B cell (primary cell): Measurements from ENCODE around the gene DIRAS1. TPM values are rescaled to one million over a fixed set of nuclear protein-coding genes. Genes with fewer than 3 reads are reported as not detected.
A peak's percentile ranks its signal among the peaks of the same experiment; 100 is the strongest.

Experiments
- ATAC-seq: fragments of 200-7000 bp; cut with Tn5 transposase; one replicate; pipeline ENCODE4 v1.10.0; 2021; ENCODE audit warnings: low read depth, mild to moderate bottlenecking, moderate number of reproducible peaks, moderate library complexity
- CTCF ChIA-PET: fragments of 350-600 bp; sonication (Branson Sonifier 250); formaldehyde crosslinking; loops from one replicate; lab custom pipeline; 2021; ENCODE audit warnings: antibody characterized with exemption, inconsistent platforms; lab: Charles Lee
- POLR2A ChIA-PET: fragments of 350-600 bp; sonication (Branson Sonifier 250); formaldehyde crosslinking; loops from one replicate; lab custom pipeline; 2021; ENCODE audit warnings: antibody characterized with exemption; lab: Charles Lee
- DNase-seq: peaks from one replicate; pipeline ENCODE4 v3.0.0; 2013
- H2AFZ ChIP-seq: 2 replicates; pipeline ENCODE4 v1.6.1; 2012; ENCODE audit warnings: mild to moderate bottlenecking, low read depth, low read length; ENCODE audit not compliant: insufficient read depth, poor library complexity, severe bottlenecking
- H3K27ac ChIP-seq, 2 donors: 1 replicate in 1 of 2; 2 replicates in 1 of 2; pipeline ENCODE4 v1.5.1; 2012 to 2013; ENCODE audit warnings: low read length in 2 of 2, mild to moderate bottlenecking in 2 of 2, moderate library complexity in 1 of 2
- H3K27me3 ChIP-seq, 4 experiments: fragments of 200-600 bp in 1 of 4; sonication (generic) in 1 of 4; replicated peaks in 1 of 4; 1 replicate in 2 of 4; 2 replicates in 2 of 4; pipeline versions ENCODE4 v1.6.1 to v1.7.0; 2013 to 2016; ENCODE audit warnings: low read length in 3 of 4, mild to moderate bottlenecking in 2 of 4, mixed read lengths in 1 of 4, moderate library complexity in 1 of 4; ENCODE audit not compliant: insufficient read depth in 4 of 4, control insufficient read depth in 3 of 4; ENCODE audit errors: control extremely low read depth in 1 of 4
- H3K36me3 ChIP-seq, 2 experiments: replicated peaks in 1 of 2; 1 replicate in 1 of 2; 2 replicates in 1 of 2; pipeline versions ENCODE4 v1.6.1 to v1.7.1; 2013; ENCODE audit warnings: low read length in 1 of 2; ENCODE audit not compliant: insufficient read depth in 2 of 2, control insufficient read depth in 1 of 2; ENCODE audit errors: control extremely low read depth in 1 of 2, extremely low read depth in 1 of 2
- H3K4me1 ChIP-seq, 2 donors: fragments of 200-600 bp in 1 of 2; sonication (generic) in 1 of 2; 1 replicate in 1 of 2; 2 replicates in 1 of 2; pipeline versions ENCODE4 v1.5.1 to v1.6.1; 2013 to 2017; ENCODE audit warnings: low read length in 2 of 2; ENCODE audit not compliant: control insufficient read depth in 2 of 2, insufficient read depth in 2 of 2
- H3K4me2 ChIP-seq: replicated peaks from 2 replicates; pipeline ENCODE3; 2012; ENCODE audit warnings: mild to moderate bottlenecking, low read depth, low read length; ENCODE audit not compliant: poor library complexity, severe bottlenecking
- H3K4me3 ChIP-seq, 5 experiments: fragments of 200-600 bp in 1 of 5; sonication (generic) in 1 of 5; 1 replicate in 3 of 5; 2 replicates in 2 of 5; pipeline versions ENCODE4 v1.5.1 to v1.7.0; 2011 to 2016; ENCODE audit warnings: low read length in 4 of 5, mild to moderate bottlenecking in 4 of 5, low read depth in 2 of 5, control low read depth in 1 of 5, moderate library complexity in 1 of 5; ENCODE audit not compliant: insufficient read depth in 1 of 5; ENCODE audit errors: control extremely low read depth in 1 of 5, extremely low read depth in 1 of 5
- H3K79me2 ChIP-seq: fragments of 200-600 bp; sonication (generic); one replicate; pipeline ENCODE4 v1.6.0; 2016; ENCODE audit warnings: low read length; ENCODE audit not compliant: control insufficient read depth, insufficient read depth
- H3K9ac ChIP-seq: fragments of 200-600 bp; sonication (generic); 2 replicates; pipeline ENCODE4 v1.6.1; 2017; ENCODE audit warnings: mild to moderate bottlenecking, low read length, moderate library complexity
- H3K9me3 ChIP-seq, 3 donors: one replicate each; pipeline versions ENCODE4 v1.6.1 to v1.7.1; 2013; ENCODE audit warnings: low read length in 2 of 3; ENCODE audit not compliant: control insufficient read depth in 2 of 3, insufficient read depth in 1 of 3; ENCODE audit errors: control extremely low read depth in 1 of 3
- H4K20me1 ChIP-seq: 2 replicates; pipeline ENCODE4 v1.6.0; 2012; ENCODE audit warnings: mild to moderate bottlenecking, low read length; ENCODE audit not compliant: insufficient read depth, control insufficient read depth, poor library complexity, severe bottlenecking
- H3K27ac Mint-ChIP-seq: one replicate; pipeline ENCODE4 v1.8.0; 2021; ENCODE audit warnings: mixed read lengths
- H3K27me3 Mint-ChIP-seq: one replicate; pipeline ENCODE4 v1.8.0; 2021; ENCODE audit warnings: mixed read lengths
- H3K4me1 Mint-ChIP-seq: one replicate; pipeline ENCODE4 v1.8.0; 2021; ENCODE audit warnings: mixed read lengths
- H3K4me3 Mint-ChIP-seq: one replicate; pipeline ENCODE4 v1.8.0; 2021; ENCODE audit warnings: mixed read lengths
- H3K9me3 Mint-ChIP-seq: one replicate; pipeline ENCODE4 v1.8.0; 2022; ENCODE audit warnings: mixed read lengths; ENCODE audit not compliant: insufficient read depth
- CTCF ChIP-seq: fragments of 200-600 bp; IDR thresholded peaks from one replicate; pipeline ENCODE4 v1.8.0; 2022; ENCODE audit warnings: antibody characterized with exemption, mild to moderate bottlenecking
- EZH2 ChIP-seq: IDR thresholded peaks from 2 replicates; pipeline ENCODE4 v1.6.1; 2012; ENCODE audit warnings: borderline replicate concordance, low read depth, mild to moderate bottlenecking, moderate library complexity, low read length; ENCODE audit not compliant: insufficient read depth, poor library complexity, severe bottlenecking
- WGBS: methylation state at CpG from one replicate; pipeline ENCODE4 v1.1.5; 2013; ENCODE audit warnings: missing lambda C conversion rate; ENCODE audit not compliant: insufficient coverage; 5-methylcytosine and 5-hydroxymethylcytosine counted together
- intact Hi-C: fragments of 100-400 bp; cut with micrococcal nuclease; formaldehyde crosslinking; loops from one replicate; pipeline ENCODE4 v1.10.0; 2022
- polyA plus RNA-seq: library from polyadenylated mRNA; depleted of rRNA; stranded (reverse); fragments of >200 nt; gene quantifications from 2 replicates; pipeline ENCODE4 v1.2.3, GENCODE V29; 2012
- total RNA-seq, 2 donors: library from RNA; stranded (reverse); fragments of 120-200 nt in 1 of 2; gene quantifications; 1 replicate in 1 of 2; 2 replicates in 1 of 2; pipeline versions ENCODE4 v1.2.3 to v1.2.4, GENCODE V29; 2013 to 2022

The DIRAS1 gene
- total and polyA plus RNA-seq, 2 donors (not counting 1 experiment from before 2014, with no cell fraction given): 5.2 to 23.7 TPM

DNA sequence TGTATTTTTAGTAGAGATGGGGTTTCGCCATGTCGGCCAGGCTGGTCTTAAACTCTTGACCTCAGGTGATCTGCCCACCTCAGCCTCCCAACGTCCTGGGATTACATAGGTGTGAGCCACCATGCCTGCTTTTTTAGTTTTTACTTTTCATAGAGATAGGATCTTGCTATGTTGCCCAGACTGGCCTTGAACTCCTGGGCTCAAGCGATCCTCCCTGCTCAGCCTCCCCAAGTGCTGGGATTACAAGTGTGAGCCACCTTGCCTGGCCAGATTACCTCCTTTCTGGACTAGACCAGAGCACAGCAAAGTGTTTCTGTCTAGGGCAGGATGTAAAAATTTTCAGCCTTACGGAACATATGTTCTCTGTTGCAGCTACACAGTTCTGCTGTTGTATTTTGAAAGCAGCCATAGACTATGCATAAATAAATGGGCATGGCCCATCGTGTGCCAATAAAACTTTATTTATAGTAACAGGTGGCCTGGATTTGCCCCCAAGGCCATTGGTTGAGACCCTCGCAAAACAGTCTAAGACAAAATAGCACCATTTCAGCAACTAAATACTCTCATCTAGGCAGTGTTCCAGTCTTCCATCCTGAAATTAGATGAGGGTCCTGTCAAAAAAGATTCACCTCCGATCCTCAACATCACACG, 54.7 kb downstream of the DIRAS1 start:
- peak overlapping the region; percentile 67 for H3K27ac Mint-ChIP-seq

More for the DNA sequence above, 54.7 kb downstream of the DIRAS1 start:
- Histone ChIP-seq H2AFZ (no peak overlapping the region), H3K9me3 (peaks cover 2 to 10% (median 9%) of the 10 kb centered on the region in 3 donors), H3K4me1 (peaks cover 35 to 55% of the 10 kb centered on the region in 2 donors), H3K27ac (peak overlapping the region in 1 of 2 donors; percentile 64), H4K20me1 (peaks cover 45% of the 10 kb centered on the region), H3K4me2 (no peak overlapping the region), H3K79me2 (peaks cover 97% of the 10 kb centered on the region), H3K9ac (no peak overlapping the region), H3K36me3 (peaks cover 0 to 30% of the 10 kb centered on the region in 2 experiments), H3K27me3 (no peaks in the 10 kb centered on the region), H3K4me3 (no peak overlapping the region)
- DNase-seq (no peak), ATAC-seq (no peak)
- Mint-ChIP-seq H3K9me3 (no peaks in the 10 kb centered on the region), H3K4me3 (no peak overlapping the region), H3K27me3 (no peaks in the 10 kb centered on the region), H3K4me1 (peaks cover 72% of the 10 kb centered on the region)
- CTCF ChIA-PET: no interaction called here
- 96% methylated on average over 5 of the region's 9 CpGs for WGBS
- TF ChIP-seq EZH2 (no peak), CTCF (no peak)
- POLR2A ChIA-PET: interaction anchor here (0.6 kb wide), 2 partner anchors 32 to 35 kb away, joined by 5 to 12 read pairs; no protein-coding TSS in a partner anchor
- intact Hi-C loops: no loop called here
